ENCODE data around the gene NACAD. TPM values are rescaled to one million over a fixed set of nuclear protein-coding genes. Genes with fewer than 3 reads are reported as not detected.

NACAD gene
- total RNA-seq, 1 experiment from 2014 or later: 6.6 TPM

- peak; percentile 62 for DNase-seq (ENCODE audit: low spot score)
Observed at GRCh38 chr7:45092100-45092930, 3.5 kb upstream of the NACAD start.

GRCh38 chr7:45089341-45089891 is 647 bp upstream of the NACAD start:
- DNase-seq (ENCODE audit: low spot score): peak; percentile 84

- DNase-seq (ENCODE audit: low spot score): no peak
Observed at GRCh38 chr7:45088146-45088701, 545 bp downstream of the NACAD start.

- DNase-seq (ENCODE audit: low spot score): no peak
Observed at GRCh38 chr7:45087301-45088145, 1.2 kb downstream of the NACAD start.

GRCh38 chr7:45086331-45087065 is 2.3 kb downstream of the NACAD start:
- no peak for DNase-seq (ENCODE audit: low spot score)

- DNase-seq (ENCODE audit: low spot score): no peak
Observed at GRCh38 chr7:45085619-45086200, 3.1 kb downstream of the NACAD start.

- no peak for DNase-seq (ENCODE audit: low spot score)
Observed at GRCh38 chr7:45084901-45085618, 3.7 kb downstream of the NACAD start.

GRCh38 chr7:45084336-45084735 is 4.4 kb downstream of the NACAD start:
- no peak for DNase-seq (ENCODE audit: low spot score)

GRCh38 chr7:45082831-45083331 is 5.9 kb downstream of the NACAD start:
- DNase-seq (ENCODE audit: low spot score): peak; percentile 32

GRCh38 chr7:45082031-45082830 is 6.5 kb downstream of the NACAD start:
- DNase-seq (ENCODE audit: low spot score): no peak

- DNase-seq (ENCODE audit: low spot score): no peak
Observed at GRCh38 chr7:45081670-45081974, 7.1 kb downstream of the NACAD start.

GRCh38 chr7:45080958-45081669 is 7.7 kb downstream of the NACAD start:
- DNase-seq (ENCODE audit: low spot score): no peak

GRCh38 chr7:45080265-45080957 is 8.4 kb downstream of the NACAD start:
- no peak for DNase-seq (ENCODE audit: low spot score)

GRCh38 chr7:45078125-45078681 is 10.6 kb downstream of the NACAD start:
- DNase-seq (ENCODE audit: low spot score): no peak

- DNase-seq (ENCODE audit: low spot score): no peak
Observed at GRCh38 chr7:45077579-45077978, 11.2 kb downstream of the NACAD start.

GRCh38 chr7:45076946-45077345 is 11.8 kb downstream of the NACAD start:
- DNase-seq (ENCODE audit: low spot score): no peak

- DNase-seq (ENCODE audit: low spot score): no peak
Observed at GRCh38 chr7:45075871-45076796, 12.6 kb downstream of the NACAD start.
